ENCODE data around the gene HPGD. TPM values are rescaled to one million over a fixed set of nuclear protein-coding genes. Genes with fewer than 3 reads are reported as not detected.

The HPGD gene
- total and polyA plus RNA-seq, 9 of the 15 experiments (the other 6 are each of a cell fraction or from before 2014, with no cell fraction given), result 2.3 to 8.6 (median 4.8) TPM

DNA sequence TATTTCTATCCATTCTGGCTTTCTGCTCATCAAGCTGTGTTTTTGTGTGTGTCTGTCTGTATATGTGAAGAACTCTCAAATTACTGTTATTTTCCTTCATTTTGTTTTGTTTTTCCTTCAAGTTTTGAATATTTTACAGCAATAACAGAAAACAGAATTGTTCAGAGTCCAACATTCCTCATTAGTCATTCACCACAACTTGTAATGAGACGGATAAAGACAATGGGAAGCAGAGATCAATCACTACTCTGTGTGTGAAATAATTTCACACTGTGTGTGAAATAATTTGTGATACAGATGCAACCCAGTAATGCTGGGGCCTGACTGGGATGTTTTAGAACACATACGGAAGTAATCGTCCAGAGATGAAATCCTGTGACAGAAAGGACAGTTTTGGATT is 55.2 kb downstream of the HPGD start:
- no peak for FAIRE-seq
- in situ Hi-C loops (cut with MboI), result no loop called here
- no peak for TF ChIP-seq MGA (IDR thresholded peaks at IDR 0.05)
- no peak for TF ChIP-seq ETS2 (tag; IDR thresholded peaks at IDR 0.05; ENCODE audit: borderline replicate concordance, poor library complexity, severe bottlenecking)
- TF ChIP-seq NFIX (CRISPR knock-in tag; IDR thresholded peaks at IDR 0.05; ENCODE audit: low read depth), result no peak
- no peak for TF ChIP-seq SOX6 (IDR thresholded peaks at IDR 0.05)
- TF ChIP-seq ARID4B (CRISPR knock-in tag; IDR thresholded peaks at IDR 0.05), result no peak

More for the DNA sequence above, 55.2 kb downstream of the HPGD start:
- intact Hi-C loops (cut with micrococcal nuclease), result no loop called here
- POLR2A ChIA-PET, result interaction anchor here (0.7 to 0.9 kb wide), 2 partner anchors 8 to 406 kb away, joined by 3 read pairs; no protein-coding TSS in a partner anchor
- H3K4me3 ChIP-seq, result no peak overlapping the region
- H3K27ac ChIP-seq (ENCODE audit: extremely low read depth, low read depth, low read length), result no peak overlapping the region
- H3K36me3 ChIP-seq (ENCODE audit: control insufficient read depth, insufficient read depth, low read length), result no peaks in the 10 kb centered on the region
- H3K9ac ChIP-seq (ENCODE audit: insufficient read depth in 1 of 2, low read depth in 2 of 2, low read length in 2 of 2), result no peak overlapping the region
- H3K9me1 ChIP-seq (ENCODE audit: control insufficient read depth, insufficient read depth, low read length), result no peaks in the 10 kb centered on the region
- CTCF ChIA-PET (ENCODE audit: low intra/inter-chr PET ratio), result no interaction called here
- ATAC-seq (no peak), DNase-seq (ENCODE audit: extremely low read depth in 1 of 4, low spot score in 3 of 4) (no peak)
- H3K79me2 ChIP-seq (ENCODE audit: control insufficient read depth, insufficient read depth, low read length), result no peaks in the 10 kb centered on the region
- H4K20me1 ChIP-seq (replicated peaks; ENCODE audit: control insufficient read depth, insufficient read depth, low read length), result no peaks in the 10 kb centered on the region
- H2AFZ ChIP-seq (ENCODE audit: low read depth, low read length), result no peak overlapping the region
- no peaks in the 10 kb centered on the region for H3K27me3 ChIP-seq (ENCODE audit: control insufficient read depth in 2 of 2, insufficient read depth in 2 of 2, low read length in 2 of 2)
- WGBS (ENCODE audit: insufficient coverage, low coverage, missing lambda C conversion rate), result 43% methylated on average over 3 of the region's 3 CpGs
- no TSS peak for BruUV-seq (replicated peaks)
- H3K4me1 ChIP-seq (replicated peaks in 1 of 2; ENCODE audit: control insufficient read depth in 2 of 2, insufficient read depth in 2 of 2, low read length in 2 of 2), result no peaks in the 10 kb centered on the region
- H3K9me3 ChIP-seq (replicated peaks; ENCODE audit: control insufficient read depth, insufficient read depth, low read depth, low read length), result no peaks in the 10 kb centered on the region
- H3K4me2 ChIP-seq (ENCODE audit: insufficient read depth, low read length), result no peak overlapping the region
